ENCODE data around the gene ACAD11.

DNA sequence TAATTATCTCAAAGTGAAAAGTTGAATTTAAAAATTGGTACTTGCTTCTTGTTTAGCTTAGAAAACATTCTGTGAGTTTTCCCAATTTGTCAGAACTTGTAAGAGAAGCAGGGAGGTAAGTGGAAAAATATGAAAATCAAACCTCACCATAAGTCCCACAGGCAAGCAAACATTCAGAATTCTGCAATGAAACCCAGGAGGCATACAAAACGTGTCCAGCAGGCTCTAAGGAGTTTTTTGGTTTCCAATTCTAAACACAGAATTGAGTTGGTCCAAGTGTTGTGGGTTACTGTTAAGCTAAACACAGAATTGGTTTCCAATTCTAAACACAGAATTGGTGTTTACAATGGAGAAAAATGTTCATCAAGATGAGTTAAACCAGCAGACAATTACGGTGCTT, 89.6 kb downstream of the ACAD11 start:
- TF ChIP-seq, protein P1, sequence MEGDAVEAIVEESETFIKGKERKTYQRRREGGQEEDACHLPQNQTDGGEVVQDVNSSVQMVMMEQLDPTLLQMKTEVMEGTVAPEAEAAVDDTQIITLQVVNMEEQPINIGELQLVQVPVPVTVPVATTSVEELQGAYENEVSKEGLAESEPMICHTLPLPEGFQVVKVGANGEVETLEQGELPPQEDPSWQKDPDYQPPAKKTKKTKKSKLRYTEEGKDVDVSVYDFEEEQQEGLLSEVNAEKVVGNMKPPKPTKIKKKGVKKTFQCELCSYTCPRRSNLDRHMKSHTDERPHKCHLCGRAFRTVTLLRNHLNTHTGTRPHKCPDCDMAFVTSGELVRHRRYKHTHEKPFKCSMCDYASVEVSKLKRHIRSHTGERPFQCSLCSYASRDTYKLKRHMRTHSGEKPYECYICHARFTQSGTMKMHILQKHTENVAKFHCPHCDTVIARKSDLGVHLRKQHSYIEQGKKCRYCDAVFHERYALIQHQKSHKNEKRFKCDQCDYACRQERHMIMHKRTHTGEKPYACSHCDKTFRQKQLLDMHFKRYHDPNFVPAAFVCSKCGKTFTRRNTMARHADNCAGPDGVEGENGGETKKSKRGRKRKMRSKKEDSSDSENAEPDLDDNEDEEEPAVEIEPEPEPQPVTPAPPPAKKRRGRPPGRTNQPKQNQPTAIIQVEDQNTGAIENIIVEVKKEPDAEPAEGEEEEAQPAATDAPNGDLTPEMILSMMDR (IDR thresholded peaks at IDR 0.05) = no peak
- no peak for TF ChIP-seq POLR2A (IDR thresholded peaks at IDR 0.05)

All from lower leg skin (tissue), 3 donors.